Osteocyte (in vitro differentiated cells): ENCODE measurements around the gene ZNF761. TPM values are rescaled to one million over a fixed set of nuclear protein-coding genes. Genes with fewer than 3 reads are reported as not detected.
"Not testable (repeated sequence)": the region's sequence is repeated elsewhere in the genome, so short reads cannot be mapped to it uniquely, and the experiment has no call there.

Experiments used
- DNase-seq: peaks from one replicate; pipeline ENCODE4 v3.0.0; 2021; ENCODE audit warnings: mixed read lengths; ENCODE audit not compliant: unreplicated experiment; ENCODE audit errors: extremely low spot score
- H3K27ac Mint-ChIP-seq: one replicate; pipeline ENCODE4 v1.8.0; 2021; ENCODE audit warnings: mild to moderate bottlenecking, mixed read lengths; ENCODE audit not compliant: unreplicated experiment
- H3K27me3 Mint-ChIP-seq: one replicate; pipeline ENCODE4 v1.8.0; 2021; ENCODE audit warnings: mixed read lengths; ENCODE audit not compliant: unreplicated experiment
- H3K36me3 Mint-ChIP-seq: one replicate; pipeline ENCODE4 v1.8.0; 2021; ENCODE audit warnings: mixed read lengths; ENCODE audit not compliant: unreplicated experiment
- H3K4me1 Mint-ChIP-seq: one replicate; pipeline ENCODE4 v1.8.0; 2021; ENCODE audit warnings: mixed read lengths; ENCODE audit not compliant: unreplicated experiment
- H3K4me3 Mint-ChIP-seq: one replicate; pipeline ENCODE4 v1.8.0; 2021; ENCODE audit warnings: mild to moderate bottlenecking, moderate library complexity, mixed read lengths; ENCODE audit not compliant: unreplicated experiment
- H3K9me3 Mint-ChIP-seq: one replicate; pipeline ENCODE4 v1.8.0; 2021; ENCODE audit warnings: mixed read lengths; ENCODE audit not compliant: unreplicated experiment
- total RNA-seq: library from RNA; stranded (reverse); gene quantifications from 2 replicates; pipeline ENCODE4 v1.2.1, GENCODE V29; 2021
- TF ChIP-seq, protein P1 (sequence below): fragments of 200-600 bp; sonication (generic); IDR thresholded peaks from 2 replicates; pipeline ENCODE4 v1.5.0; 2021; ENCODE audit warnings: antibody characterized with exemption, mild to moderate bottlenecking, moderate library complexity

The ZNF761 gene
- total RNA-seq, 1 donor from 2014 or later = 9.2 TPM

DNA sequence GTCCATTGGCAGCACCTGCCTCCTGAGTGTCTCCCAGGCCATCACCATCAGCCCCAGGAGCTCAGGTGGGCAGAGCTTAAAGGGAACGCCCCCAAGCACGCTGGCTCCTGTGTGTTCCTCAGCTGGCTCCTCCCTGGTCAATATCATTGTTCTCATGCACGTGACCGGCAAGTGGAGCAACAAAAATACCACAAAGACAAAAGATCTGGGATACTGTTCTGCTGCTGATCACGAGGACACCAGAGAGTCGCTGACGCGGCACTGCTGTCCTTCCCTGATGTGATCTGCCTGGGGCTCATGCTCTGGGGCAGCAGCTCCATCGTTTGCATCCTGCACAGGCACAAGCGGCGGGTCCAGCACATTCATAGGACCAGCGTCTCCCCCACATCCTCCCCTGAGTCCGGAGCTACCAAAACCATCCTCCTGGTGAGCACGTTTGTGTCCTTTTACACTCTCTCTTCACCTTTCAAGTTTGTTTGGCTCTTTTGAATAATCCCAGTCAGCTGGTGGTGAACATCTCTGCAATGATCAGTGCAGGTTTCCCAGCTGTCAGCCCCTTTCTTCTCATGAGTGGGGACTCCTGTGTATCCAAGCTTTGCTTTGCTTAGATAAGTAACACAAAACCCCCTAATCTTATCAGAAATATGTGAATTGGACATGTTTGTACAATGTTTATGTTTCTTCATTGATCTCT lies 72.0 kb downstream of the ZNF761 start:
- H3K4me1 Mint-ChIP-seq, DNase-seq, H3K4me3 Mint-ChIP-seq, H3K27ac Mint-ChIP-seq, H3K27me3 Mint-ChIP-seq, H3K36me3 Mint-ChIP-seq: not testable (repeated sequence)
- H3K9me3 Mint-ChIP-seq = peaks cover 15% of the 10 kb centered on the region

DNA sequence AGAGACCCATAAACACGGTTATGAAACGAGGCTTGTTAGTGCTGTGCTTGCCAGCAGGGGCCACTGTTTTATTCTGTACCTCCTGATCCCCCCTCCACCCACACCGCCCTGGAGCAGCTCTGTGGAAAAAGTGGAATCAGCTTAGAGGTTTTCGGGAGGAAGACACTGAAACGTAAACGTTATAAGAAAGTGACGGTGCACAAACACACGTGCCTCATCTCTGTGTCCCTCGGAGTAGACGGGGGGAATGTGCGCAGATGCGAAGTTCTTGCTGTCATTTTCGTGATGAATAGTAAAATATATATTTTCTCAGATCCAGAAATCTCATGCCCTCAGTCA lies 72.5 kb downstream of the ZNF761 start:
- H3K27ac Mint-ChIP-seq, DNase-seq, H3K4me1 Mint-ChIP-seq, H3K4me3 Mint-ChIP-seq, H3K27me3 Mint-ChIP-seq, H3K36me3 Mint-ChIP-seq: not testable (repeated sequence)
- H3K9me3 Mint-ChIP-seq = peaks cover 19% of the 10 kb centered on the region

DNA sequence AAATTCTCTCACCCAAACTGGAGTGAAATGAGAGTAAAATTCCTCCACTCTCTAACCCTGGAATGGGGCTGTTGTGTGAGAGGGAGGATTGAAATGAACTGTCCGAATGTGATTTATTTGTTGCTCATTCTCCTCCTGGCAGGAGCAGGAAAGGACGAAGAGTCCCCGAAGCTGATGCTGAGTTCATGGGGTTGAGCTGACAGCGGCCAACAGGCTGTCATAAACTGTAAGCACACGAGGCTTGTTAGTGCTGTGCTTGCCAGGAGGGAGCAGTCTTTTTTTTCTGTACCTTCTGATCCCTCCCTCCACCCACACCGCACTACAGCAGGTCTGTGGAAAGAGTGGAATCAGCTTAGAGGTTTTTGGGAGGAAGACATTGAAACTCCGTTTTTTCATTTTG lies 73.1 kb downstream of the ZNF761 start:
- no peaks in the 10 kb centered on the region for H3K27me3 Mint-ChIP-seq
- H3K9me3 Mint-ChIP-seq = peaks cover 22% of the 10 kb centered on the region
- H3K36me3 Mint-ChIP-seq = no peaks in the 10 kb centered on the region
- no peaks in the 10 kb centered on the region for H3K4me1 Mint-ChIP-seq
- no peak overlapping the region for H3K27ac Mint-ChIP-seq
- no peak for DNase-seq
- TF ChIP-seq, protein P1, sequence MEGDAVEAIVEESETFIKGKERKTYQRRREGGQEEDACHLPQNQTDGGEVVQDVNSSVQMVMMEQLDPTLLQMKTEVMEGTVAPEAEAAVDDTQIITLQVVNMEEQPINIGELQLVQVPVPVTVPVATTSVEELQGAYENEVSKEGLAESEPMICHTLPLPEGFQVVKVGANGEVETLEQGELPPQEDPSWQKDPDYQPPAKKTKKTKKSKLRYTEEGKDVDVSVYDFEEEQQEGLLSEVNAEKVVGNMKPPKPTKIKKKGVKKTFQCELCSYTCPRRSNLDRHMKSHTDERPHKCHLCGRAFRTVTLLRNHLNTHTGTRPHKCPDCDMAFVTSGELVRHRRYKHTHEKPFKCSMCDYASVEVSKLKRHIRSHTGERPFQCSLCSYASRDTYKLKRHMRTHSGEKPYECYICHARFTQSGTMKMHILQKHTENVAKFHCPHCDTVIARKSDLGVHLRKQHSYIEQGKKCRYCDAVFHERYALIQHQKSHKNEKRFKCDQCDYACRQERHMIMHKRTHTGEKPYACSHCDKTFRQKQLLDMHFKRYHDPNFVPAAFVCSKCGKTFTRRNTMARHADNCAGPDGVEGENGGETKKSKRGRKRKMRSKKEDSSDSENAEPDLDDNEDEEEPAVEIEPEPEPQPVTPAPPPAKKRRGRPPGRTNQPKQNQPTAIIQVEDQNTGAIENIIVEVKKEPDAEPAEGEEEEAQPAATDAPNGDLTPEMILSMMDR = no peak
- H3K4me3 Mint-ChIP-seq = no peak overlapping the region

DNA sequence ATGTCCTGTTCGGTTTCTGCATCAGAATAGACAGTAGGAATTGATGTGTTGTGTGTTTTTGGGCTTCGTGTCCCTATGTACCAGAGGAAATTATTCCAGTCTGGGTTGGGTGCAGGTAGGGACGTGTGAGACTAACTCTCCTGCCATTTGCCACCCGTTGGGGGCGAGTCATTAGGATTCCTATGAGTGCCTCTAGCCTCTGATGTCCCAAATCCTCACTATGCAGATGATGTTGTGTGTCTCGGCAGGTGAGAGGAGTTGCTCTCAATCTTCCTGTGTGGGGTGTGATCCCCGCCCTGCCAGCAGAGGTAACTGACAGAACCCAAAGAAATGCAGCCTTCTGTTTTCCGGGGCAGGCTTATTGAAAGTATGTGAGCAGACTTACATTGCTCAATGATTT lies 74.9 kb downstream of the ZNF761 start:
- no peaks in the 10 kb centered on the region for H3K4me1 Mint-ChIP-seq
- H3K27me3 Mint-ChIP-seq = no peaks in the 10 kb centered on the region
- TF ChIP-seq, protein P1 = no peak
- no peaks in the 10 kb centered on the region for H3K36me3 Mint-ChIP-seq
- no peak overlapping the region for H3K4me3 Mint-ChIP-seq
- H3K27ac Mint-ChIP-seq = no peak overlapping the region
- H3K9me3 Mint-ChIP-seq = peaks cover 15% of the 10 kb centered on the region
- DNase-seq = no peak

Other genes starting within 250 kb of the ZNF761 start
- 5.1 TPM in 2 replicates for gene ZNF665, start 238.6 kb upstream of the ZNF761 start, total RNA-seq
- 24.8 and 28.4 TPM in 2 replicates for gene ZNF677, start 177.1 kb upstream of the ZNF761 start, total RNA-seq
- gene VN1R2, start 173.7 kb upstream of the ZNF761 start, total RNA-seq = not detected in 2 replicates
- not detected in 2 replicates for gene VN1R4, start 164.3 kb upstream of the ZNF761 start, total RNA-seq
- gene ZNF845, start 98.2 kb upstream of the ZNF761 start, total RNA-seq = 5.7 and 6.6 TPM in 2 replicates
- gene ZNF525, start 66.3 kb upstream of the ZNF761 start, total RNA-seq = 7.6 and 8.5 TPM in 2 replicates
- gene ZNF765, start 36.8 kb upstream of the ZNF761 start, total RNA-seq = 9.0 and 10.7 TPM in 2 replicates
- gene ZNF813, start 35.7 kb downstream of the ZNF761 start, total RNA-seq = 4.4 and 4.5 TPM in 2 replicates
- gene ZNF331, start 106.2 kb downstream of the ZNF761 start, total RNA-seq = 7.4 and 8.0 TPM in 2 replicates
- not detected in 2 replicates for gene DPRX, start 200.0 kb downstream of the ZNF761 start, total RNA-seq